HG03159 (cell line): Measurements from ENCODE around the gene TMEM100.

Experiments
- ATAC-seq: cut with Tn5 transposase; IDR thresholded peaks from one replicate; pipeline ENCODE4 v1.9.1; 2021; ENCODE audit warnings: mild to moderate bottlenecking, moderate library complexity; ENCODE audit not compliant: unreplicated experiment

Gene TMEM100

DNA sequence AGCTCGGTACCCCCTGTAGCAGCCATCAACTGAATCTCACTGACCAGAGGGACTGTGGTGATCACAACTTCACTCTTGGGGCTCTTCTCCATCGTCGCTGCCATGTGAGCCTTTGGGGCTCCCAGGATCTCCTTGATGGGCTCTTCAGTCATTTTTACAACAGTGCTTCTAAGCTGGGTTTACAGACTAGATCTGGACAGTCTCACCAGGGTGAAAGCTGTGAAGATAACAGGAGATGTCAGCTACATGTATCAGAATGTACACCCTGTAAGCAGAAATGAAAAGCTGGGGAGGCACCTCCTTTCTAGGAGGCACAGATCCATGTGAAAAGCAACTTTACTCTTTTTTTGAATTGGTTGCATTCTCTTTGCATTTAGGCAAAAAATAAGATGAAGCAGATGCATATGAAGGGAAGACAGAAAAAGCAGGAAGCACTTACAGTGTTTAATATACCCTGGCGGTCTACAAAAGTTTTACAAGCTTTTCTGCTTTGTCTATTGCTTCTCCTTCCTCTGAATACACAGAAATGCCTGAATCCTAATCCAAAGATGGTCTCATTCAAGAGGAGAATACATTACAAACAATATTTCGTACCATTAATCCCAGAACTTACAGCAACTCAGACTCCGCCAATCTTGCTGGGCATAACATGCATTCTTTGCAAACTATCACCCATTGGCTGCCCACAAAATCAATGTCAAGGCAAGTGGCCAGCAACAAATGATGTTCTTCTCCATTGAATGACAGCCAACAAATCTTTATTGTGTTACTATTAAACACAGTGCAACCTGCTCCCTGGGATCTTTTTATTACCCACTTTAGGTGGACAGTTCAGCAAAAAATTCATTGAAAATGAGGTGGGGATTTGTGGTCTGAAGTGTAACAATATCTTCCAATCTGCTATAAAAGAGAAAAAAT is 1.5 kb downstream of the TMEM100 start:
- no peak for ATAC-seq

DNA sequence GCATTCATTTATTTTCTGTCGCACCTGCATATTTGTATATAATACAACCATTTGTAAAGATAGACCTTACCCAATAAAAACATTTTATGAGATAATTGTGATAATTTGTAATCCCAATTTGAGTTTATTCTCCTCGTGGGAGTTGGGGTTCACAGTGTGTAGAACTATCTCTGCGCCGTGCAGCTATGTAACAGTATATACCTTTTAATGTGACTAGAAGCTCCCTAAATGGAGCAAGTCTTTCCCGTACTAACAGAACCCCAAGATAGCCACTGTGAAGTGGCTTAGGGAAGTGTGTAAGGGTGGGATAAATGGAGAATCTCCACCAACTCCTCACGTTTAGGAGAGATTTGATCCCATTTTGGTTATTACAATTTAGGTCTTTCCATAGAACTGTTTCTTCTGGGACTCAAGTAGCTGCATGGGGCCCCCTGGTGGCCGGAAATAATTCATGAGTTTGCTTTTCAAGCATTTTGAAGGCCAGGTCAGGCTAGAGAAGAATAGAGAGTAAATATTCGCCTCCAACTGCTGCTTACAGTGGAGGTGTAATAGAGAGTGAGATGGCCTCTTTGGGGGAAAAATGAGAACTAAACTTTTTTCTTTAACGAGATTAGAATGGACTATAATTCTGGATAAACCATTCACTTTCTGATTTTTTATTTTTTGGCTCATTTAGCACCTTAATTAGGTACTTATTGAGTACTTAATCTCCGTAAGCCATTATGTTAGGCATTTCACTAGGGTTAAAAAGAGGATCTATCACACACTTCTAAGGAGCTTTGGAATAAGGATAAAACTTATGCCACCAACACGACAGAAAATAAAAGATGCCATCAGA is 4.5 kb downstream of the TMEM100 start:
- ATAC-seq: peak; percentile 57

DNA sequence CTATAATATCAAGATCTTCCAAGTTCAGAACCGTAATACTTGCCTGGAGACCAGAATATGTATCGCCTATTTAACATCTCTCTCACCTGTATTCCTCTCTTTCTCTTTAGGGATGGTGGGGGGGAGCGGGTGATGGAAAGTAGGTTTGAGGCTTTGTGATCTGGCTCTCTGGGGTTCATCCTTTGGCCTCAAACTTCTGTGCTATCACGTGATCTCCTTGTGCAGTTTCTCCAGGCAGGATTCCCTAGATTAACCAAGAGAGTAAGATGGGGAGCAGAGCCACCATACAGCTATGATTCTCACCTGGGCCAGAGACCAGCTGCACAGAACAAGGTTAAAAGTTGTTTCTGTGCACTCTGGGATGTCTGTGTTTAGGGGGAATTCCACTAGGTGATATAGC is 5.2 kb downstream of the TMEM100 start:
- ATAC-seq: no peak

DNA sequence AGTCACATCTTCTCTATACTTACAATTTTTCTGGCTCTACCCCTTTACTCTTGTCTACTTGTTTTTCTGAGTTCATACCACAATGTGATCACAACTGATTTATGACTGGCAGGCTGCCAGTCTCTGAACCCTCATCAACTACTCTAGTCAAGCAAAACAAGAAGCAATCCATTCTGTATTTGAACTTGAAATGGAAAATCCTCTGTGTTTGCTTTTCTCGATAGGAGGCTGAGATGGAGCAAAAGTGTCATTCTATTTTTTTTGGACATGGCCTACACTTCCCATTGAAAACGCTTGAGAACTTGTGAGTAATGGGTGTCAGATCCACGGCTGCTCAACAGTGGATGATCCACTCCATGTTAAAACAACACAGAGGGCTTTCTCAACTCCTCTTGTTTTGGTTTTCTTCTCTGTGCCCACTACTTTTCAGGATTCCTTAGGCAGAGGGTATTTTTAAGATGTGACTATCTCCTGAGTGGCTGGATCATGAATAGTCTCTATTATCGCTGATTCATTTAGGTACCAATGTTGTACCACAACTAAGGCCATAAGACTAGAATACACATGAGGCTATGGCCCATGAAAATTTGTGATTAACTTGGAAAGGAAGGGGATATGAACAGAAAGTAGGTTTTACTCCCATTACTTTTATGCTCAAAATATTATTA is 11.7 kb downstream of the TMEM100 start:
- no peak for ATAC-seq

DNA sequence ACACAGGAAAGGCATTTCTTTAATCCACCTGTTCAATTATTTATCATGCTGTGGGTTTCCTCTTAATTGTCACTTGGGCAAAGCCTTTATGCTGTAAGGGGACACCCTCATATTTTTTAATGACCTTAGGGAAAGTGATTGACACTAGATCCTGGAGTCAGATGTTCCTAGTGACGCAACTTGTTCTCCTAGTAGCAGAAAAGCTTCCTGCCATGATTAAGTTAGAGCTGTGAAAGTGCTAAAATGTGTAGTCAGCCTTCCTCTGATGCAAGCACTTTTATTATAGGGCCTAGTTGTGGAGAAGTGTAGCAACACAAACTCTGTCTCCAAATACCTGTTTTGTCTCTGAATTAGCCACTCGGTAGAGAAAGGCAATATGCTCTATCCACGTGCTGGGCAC is 12.3 kb downstream of the TMEM100 start:
- no peak for ATAC-seq

DNA sequence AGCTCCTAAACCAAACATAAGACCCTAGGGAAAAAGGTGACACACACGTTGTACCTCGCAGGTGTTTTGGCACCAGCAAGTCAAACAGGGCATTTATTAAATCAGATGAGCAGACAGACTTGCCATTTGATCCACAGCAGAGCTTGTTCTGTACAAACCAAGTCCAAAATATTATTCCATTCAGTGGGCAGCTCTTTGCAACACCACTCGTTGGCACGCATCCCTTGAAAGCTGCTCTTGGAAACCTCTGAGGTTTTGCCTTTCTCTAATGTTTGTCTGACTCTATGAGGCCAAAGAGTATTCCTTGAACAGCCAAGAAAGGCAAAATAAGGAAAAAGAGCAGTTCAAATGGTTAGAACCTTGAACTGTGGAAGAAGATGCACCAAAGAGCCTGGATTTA is 12.7 kb downstream of the TMEM100 start:
- ATAC-seq: no peak

- no peak for ATAC-seq
Measured at GRCh38 chr17:55709440-55709839, 13.2 kb downstream of the TMEM100 start.

- no peak for ATAC-seq
Measured at GRCh38 chr17:55708175-55708974, 14.3 kb downstream of the TMEM100 start.

GRCh38 chr17:55706808-55707773 is 15.6 kb downstream of the TMEM100 start:
- no peak for ATAC-seq

GRCh38 chr17:55705847-55706246 is 16.8 kb downstream of the TMEM100 start:
- no peak for ATAC-seq

DNA sequence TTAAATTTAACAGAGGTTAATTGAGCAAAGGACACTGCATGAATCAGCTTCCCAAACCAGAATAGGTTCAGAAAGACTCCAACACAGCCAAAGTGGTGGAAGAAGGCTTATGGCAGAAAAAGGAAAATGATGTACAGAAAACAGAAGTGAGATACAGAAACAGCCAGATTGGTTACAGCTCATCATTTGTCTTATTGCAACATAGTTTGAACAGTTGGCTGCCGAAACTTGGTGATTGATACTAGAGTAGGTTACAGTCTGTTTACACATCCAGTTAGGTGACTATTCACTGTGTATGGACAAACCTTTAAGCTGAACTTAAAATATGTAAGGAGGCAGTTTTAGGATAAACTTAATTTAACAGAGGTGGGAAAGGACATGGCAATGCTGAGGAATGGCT is 18.3 kb downstream of the TMEM100 start:
- no peak for ATAC-seq

- no peak for ATAC-seq
Measured at GRCh38 chr17:55702150-55702549, 20.5 kb downstream of the TMEM100 start.

- no peak for ATAC-seq
Measured at GRCh38 chr17:55699181-55699860, 23.3 kb downstream of the TMEM100 start.

- no peak for ATAC-seq
Measured at GRCh38 chr17:55694286-55694910, 28.3 kb downstream of the TMEM100 start.

DNA sequence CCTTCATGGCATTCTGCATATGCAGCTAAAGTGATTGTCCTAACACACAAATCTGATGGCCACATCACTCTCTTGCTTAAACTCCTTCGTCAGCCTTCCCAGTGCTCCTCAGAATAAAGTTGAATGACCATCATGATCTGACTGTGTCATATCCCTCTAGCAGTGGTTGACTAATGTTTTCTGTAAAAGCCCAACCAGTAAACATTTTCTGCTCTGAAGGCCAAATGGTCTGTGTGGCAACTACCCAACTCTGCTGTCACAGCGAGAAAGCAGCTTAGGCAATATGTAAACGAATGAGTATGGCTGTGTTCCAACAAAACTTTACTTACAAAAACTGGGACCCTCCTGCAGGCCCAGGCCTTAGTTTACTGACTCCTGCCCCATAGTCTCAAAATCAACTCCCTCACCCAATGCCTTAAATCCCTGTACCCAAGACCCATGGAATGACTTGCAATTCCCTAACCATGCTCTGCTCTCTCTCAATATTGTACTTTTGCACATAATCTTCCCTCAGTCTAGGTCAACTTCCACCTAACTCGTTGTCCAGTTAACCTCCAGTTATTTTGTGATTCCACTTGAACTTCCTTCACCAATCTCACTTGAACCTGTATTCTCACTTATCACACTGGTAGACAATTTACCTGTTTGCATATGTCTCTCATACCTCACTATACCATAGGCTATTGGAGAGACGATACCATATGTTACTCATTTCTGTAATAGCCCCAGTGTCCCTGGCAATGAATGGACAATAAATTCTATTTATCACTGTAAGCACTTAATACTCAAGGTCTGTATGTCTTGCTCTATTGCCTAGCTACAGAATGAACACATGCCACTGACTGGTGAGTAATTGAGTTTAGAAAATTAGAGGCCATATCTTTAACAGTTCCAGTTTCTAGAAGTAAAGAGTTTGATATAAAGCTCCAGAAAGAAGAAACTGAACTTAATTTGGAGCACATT is 29.1 kb downstream of the TMEM100 start:
- no peak for ATAC-seq

GRCh38 chr17:55692276-55692675 is 30.4 kb downstream of the TMEM100 start:
- ATAC-seq: no peak

GRCh38 chr17:55691666-55692065 is 31.0 kb downstream of the TMEM100 start:
- no peak for ATAC-seq
